SW 1271 (cell line): ENCODE results near the gene UBE2H.
"Not testable (repeated sequence)": the region's sequence is repeated elsewhere in the genome, so short reads cannot be mapped to it uniquely, and the experiment has no call there.

ENCODE experiments used
- DNase-seq, 2 experiments: peaks; one replicate each; lab custom pipeline; 2025; lab: John Stamatoyannopoulos, UW

UBE2H gene

DNA sequence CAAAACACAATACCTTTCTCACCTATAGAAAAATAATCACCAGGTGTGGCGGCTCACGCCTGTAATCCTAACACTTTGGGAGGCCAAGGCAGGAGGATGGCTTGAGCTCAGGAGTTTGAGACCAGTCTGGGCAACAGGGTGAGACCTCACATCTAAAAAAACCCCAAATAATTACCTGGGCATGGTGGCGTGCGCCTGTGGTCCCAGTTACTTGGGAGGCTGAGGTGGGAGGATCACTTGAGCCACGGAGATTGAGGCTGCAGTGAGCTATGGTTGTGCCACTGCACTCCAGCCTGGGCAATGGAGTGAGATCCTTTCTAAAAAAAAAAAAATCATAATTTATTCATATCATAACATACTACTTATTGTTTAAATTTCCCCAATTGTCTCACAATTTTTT is 129.6 kb downstream of the UBE2H start:
- not testable (repeated sequence) for DNase-seq

DNA sequence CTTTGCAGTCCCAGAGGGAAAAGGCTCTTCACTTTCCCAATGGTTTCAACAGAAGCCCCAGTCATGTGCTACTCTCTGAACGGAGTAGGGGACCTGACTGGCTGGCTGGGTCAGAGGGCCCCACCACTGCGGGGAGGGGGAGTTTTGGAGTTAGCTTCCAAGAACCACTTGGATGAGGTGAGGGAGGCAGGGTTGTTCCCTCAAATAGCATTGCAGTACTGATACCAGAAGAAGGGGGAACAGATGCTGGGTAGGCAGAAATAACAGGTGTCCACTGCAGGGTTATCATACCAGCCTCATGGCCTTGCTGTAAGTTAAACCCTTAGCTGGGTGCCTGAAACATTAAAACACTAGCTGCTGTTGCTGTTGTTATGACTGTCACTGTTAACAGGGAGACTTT is 131.3 kb downstream of the UBE2H start:
- no peak for DNase-seq

DNA sequence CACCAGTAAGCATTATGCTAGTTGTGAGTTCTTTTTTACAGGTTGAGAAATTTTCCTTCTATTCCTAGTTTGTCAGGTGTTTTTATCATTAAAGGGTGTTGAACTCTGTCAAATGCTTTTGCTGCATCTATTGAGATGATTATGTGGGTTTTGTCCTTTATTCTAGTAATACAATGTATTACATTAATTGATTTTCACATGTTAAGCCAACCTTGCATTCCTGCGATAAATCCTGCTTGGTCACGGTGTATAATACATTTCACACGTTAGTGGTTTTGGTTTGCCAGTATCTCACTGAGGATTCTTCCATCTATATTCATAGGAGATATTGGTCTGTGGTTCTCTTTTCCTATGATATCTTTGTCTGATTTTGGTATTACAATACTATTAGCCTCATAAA is 136.0 kb downstream of the UBE2H start:
- DNase-seq = no peak

DNA sequence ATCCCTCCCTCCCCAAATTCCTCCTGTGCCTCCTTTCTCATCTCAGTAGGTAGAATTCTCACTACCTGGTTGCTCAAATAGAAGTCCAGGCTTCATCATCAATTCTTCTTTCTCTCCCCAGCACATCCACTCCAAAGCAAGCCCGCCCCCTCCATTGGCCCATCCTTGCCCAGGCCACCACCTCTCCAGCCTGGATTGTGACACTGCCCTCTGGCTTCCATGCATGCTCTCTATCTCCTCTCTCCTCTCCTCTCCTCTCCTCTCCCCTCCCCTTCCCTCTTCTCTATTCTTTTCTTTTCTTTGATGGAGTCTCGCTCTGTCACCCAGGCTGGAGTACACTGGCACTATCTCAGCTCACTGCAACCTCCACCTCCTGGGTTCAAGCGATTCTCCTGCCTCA is 144.9 kb downstream of the UBE2H start:
- DNase-seq = peak in 1 of 2 experiments; percentile 36

DNA sequence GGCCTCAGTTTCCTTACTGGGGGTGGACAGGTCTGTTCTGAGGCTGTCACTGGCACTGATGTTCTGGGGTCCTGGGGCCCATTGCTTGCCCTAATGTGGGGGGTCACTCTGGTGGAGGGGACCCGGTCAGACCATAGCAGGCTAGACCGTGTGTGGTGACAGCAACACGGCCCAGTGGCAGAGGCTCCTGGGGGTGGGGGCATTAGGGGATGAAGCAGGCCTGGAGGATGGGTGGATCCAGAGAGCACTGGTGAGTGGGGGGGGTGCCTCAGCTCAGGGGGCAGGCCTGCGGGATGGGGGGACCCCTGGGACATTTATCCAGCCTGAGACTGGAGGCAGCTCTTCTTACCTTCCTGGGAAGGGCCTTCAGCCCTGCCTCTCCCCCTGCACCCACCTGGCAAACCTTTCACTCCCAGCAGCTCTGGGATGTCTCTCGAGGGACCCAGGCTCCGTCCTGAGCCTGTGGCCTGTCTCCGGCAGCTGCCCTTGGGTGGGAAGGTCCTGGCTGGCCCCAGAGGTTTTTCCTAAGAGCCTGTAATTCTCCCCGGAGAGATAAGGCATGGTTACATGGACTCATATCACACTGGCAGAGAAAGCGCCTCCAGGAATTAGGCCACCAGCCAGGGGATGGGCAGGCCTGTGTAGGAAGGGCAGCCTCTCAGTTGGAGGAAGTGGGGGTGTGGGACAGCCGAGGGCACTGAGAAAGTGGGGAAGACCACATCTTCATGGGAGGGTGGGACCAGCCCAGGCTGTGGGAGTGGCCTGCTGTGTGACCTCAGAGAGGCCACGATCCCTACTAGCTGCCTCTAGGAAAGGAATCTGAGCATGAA is 147.7 kb downstream of the UBE2H start:
- DNase-seq = no peak

DNA sequence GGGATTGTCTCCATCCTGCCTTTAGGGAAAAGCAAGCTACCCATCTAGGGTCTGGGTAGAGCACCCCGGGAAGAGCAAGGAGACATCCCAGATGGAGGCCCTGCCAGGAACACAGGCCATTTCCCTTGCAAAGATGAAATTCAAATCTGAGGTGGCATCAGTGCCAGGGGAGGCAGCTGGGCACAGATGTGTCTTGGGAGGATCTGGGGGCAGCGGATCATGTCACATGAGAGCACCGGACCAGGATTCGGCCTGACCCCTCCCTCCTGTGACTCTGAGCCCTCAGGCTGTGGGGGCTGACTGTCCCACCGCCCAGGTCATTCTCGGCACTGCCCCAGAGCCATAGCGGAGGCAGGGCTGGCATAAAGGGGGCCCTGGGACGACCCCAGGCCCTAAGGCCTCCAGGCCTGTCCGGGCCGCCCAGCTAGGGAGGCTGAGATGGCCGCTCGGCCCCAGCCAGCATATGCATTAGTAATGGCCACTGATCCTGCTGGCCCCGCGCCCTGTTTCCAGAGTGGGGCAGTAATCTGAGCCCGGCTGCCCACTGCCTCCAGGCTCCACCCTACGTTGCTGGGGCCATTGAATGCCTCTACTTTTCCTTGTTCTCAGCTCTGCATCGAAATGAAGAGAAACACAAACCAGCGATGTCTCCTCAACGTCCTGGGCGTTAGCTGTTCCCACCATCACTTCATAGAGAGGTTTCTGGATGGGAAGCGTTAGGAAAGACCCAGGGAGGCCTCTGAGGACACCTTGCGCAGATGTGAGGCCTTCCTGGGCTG is 148.5 kb downstream of the UBE2H start:
- no peak for DNase-seq

DNA sequence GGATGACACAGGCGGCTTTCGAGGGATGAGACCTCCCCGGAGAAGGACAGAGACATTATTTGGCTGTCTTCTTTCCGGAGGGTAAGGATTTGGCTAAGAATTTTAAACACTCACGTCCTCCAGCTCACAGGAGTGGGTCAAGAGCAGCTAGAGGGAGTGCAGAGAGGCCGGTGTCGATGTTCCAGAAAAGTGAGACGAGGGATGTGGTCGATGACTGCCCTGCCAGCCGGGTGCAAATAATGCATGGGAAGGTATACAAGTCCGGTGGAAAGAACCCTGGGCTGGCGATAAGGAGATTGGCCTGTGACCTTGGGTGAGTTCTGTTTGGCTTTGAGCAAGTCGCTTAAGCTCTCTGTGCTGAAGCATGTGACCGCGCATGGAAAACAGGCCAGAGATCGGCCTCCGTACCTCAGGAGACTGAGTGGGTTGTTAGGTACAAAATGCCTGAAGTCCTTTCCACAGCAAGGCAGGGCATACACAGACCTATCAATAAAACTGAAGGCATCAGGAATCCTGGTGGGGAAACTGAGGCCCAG is 149.1 kb downstream of the UBE2H start:
- DNase-seq = no peak

DNA sequence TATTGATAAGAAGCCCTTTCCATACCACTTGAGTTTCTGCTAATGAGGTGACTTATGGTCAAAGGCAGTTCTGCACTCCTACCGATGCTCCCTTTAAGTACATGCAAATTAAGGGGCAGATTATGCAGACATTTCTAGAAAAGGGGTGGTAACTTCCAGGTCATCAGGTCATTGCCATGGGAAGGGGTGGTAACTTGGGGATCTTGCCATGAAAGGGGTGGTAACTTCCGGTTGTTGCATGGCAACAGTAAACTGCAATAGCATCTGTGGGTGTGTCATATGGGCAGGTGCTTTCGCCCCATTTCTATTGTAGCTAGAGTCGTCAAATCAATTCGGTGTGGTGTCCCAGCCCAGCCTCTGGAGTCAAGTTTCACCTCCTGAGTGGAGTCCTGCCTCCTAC is 150.9 kb downstream of the UBE2H start:
- no peak for DNase-seq

DNA sequence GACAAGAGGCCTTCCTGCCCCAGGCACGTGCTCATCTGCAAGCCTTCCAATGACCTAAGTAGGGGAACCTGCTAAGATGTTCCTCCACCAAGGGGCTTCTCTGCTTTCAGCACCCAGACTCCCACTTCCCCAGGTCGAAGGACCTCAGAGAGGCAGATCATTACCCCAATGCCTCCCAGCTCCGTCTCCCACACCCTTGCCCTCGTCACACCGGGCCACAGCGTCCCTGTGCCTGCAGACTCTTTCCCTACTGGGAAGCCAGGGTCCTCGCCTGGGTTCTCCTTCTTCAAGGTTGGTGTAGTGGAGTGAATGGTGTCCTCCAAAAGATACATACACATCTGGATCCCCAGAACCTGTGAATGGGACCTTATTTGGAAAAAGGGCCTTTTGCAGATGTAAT is 151.9 kb downstream of the UBE2H start:
- no peak for DNase-seq

DNA sequence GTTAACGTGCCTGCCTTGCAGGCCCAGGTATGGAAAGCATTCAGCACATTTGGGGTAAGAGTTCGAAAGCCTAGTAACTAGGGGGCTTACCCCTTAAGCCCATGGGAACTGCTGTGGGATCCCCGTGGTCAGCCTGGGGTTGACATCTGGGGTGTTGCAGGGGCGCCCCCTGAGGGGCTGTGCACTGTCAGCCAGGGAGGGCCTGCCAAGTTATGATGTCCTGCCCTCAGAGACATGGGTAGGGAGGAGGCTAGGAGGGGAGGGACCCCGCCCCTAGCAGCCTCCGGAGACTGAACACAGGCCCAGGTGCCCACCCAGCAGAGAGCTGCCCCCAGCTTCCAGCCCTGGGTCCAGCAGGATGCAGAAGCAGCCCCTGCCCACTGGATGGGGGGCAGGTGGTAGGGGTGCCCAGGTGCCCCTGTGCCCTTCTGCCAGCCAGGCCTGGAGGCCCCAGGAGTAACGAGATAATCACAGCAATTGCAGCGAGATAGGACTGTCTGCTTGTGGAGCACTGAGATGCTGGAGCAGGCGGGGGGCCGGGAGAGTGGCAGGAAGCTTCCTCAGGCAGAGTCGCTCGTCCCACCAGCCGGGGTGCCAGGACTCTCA is 153.3 kb downstream of the UBE2H start:
- DNase-seq = no peak

DNA sequence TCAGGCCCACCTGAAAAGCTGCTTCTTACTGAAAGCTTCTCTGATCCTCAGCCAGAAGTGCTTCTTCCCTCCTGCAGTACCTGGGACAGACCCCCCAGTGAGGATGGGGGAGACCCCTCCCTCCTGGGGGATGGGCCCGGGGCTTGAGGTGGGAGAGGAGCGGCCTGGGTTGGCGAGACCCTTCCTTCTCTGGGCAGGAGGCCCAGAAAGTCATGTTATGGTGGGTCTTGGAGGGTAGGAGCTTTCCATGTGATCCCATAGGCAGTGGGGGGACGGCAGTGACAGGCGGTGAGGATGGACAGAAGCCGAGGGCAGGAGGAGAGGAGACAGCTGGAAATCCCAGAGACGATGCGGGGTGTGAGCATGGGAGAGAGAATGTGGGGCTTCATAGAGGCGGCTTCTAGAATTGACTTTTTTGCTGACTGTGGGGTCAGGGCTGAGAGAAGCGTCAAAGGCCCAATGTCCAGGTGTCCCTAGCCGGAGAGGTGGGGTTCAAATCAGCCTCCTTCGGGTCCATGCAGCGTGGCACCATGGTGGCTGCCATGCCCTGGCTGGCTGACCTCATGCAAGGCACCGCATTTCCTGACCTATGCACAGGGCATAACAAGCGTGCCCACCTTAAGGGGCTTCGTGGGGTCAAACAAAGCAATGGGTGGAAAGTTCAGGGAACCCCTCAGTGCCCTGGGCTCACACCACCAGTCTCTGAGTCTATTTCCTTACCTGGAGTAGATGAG is 154.0 kb downstream of the UBE2H start:
- no peak for DNase-seq

DNA sequence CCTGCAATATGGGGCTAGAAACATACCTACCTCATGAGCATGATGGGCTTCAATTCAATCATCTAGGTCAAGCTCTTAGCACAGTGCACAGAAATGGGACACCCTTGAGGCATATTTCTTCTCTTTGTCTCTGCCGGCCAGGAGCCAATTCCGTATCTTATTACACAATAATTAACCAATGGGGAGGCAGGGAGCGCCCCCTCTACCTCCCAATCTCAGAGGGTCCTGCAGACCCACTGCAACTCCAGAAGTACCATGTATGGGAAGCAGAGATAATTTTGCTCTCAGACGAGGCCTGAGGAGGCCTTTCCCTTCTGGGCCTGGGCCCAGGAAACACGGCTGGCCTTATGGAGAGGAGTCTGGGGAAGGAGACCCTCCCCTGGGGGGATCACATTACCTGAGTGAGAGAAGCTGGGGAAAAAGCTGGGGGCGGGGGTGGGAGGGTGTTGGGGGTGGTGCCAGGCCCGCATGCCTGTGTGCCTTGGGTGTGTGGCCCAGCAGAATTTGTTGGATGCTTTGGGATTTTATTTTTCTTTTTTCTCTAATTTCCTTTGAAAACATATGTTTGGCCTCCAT is 155.5 kb downstream of the UBE2H start:
- no peak for DNase-seq

DNA sequence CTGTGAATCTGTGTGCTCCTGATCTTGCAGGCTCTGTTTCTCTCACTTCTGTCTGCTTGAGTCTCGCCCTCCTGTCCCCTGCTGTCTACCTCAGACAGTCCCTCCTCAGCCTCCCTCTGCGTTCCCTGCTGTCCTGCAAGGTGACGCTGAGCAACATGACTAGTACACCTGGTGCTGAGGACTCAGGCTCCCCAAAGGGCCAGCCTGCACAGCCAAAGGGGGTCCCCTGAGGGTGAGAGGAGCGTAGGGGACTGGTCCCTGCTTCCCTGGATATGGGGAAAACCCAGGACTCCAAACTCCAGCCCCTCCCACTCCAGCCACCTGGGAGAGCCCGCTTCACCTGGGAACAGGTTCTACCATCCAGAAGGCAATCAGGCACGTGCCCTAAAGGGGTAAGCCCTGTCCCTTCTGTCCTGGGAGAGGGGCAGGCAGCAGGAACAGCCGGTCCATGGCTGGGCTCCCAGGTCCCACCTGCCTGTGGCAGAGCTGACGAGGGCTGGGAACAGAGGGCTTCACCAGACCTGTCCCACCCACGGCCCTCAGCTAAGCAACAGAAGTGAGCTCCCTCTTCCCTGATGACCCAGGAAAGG is 156.5 kb downstream of the UBE2H start:
- DNase-seq = no peak

DNA sequence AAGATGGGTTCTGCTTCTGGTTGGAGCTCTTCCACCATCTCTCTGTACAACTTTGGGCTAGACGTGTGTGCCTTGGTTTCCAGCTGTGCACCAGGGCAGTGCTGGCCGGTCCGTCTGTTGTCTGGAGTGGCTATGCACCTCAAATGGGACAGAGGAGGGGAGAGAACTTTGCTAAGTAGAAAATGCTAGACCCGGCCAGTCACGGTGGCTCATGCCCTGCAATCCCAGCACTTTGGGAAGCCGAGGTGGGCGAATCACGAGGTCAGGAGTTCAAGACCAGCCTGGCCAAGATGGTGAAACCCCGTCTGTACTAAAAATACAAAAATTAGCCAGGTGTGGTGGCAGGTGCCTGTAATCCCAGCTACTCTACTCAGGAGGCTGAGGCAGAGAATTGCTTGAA is 158.3 kb downstream of the UBE2H start:
- not testable (repeated sequence) for DNase-seq

DNA sequence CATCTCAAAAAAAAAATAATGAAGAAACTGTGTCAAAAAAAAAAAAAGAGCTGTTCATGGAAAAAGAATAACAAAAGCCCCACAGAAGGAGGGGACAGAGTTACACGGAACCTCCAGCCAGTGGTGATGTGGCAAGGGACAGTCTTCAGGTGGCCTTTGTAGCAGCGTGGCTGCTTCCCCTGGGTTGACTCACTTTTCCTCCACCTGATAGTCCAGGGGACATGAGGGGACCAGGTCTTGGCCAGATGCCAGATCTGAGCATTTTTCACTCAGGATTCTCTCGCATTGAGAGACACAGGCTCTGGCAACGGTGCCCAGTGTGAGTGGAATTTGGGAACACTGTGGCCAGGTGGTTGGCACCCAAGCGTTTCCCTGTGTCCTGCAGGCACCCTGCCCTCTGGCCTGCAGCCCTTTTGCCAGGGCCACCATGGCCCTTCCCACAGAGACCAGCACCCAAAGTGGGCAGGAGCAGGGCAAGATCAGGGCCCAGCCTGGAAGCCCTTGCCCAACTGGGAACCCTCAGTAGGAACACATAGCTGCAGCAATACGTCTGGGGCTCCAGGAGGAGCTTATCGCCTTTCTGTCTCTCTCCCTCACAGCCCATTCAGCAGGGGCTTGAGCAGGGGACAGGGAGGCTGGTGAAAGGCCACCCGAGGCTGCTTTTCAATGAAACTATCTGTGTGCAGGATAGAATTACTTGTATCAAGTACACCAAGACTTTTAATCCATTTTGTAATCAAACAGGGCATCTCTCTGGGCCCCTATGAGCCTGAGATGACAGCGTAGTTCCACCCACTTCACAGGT is 159.1 kb downstream of the UBE2H start:
- DNase-seq = no peak

DNA sequence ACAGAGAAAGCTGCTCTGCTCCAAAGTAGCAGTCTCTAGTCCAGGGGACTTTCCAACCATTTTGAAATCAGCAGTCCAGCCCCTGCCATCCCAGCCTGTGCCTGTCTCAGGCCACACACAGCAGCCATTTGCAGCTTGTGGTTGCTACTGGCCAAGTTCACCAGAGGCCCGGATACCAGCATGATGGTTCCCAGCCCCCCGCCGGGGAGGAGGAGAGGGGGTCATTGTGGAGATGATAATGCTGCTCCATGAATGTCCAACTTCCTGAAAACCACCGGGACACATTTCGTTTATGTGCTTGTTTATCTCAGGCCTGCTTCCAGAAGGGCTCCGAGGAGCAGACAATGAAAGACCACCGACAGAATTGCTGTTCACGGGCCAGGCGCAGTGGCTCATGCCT is 160.0 kb downstream of the UBE2H start:
- DNase-seq = no peak

DNA sequence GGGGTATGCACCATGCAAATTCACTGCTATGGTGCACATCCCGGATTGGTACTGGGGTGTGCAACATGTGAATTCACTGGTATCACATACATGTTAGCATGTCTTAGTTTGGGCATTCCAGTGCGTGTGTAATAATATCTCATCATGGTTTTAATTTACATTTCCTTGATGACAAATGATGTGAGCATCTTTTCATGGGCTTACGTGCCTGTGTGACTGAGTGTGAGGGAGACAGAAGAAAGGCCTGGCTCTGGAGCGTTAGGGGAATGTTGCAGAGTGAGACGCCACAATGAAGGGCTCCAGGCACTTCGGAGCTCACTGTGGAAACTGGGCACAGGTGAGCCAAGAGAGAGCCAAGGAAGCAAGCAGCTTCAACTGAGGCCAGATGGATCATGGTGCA is 162.6 kb downstream of the UBE2H start:
- DNase-seq = no peak

DNA sequence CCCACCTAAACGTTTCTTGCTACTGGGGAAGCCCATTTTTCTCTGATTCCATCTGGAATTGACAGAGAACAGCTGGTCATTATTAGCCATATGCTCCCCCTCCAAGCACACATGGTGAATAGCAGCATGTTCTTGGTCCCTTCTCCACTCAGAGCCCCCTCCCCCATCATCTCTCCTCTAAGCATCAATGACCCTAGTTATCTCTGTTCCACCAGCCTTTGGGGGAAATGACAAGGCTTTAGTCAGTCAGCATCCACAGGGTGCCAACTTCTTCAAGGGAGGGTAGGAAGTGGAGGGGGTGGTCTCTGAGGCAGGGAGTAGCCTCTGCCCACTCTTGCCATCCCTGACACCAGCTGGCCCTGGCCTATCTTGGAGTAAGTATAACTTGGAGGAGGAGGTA is 163.1 kb downstream of the UBE2H start:
- DNase-seq = no peak

DNA sequence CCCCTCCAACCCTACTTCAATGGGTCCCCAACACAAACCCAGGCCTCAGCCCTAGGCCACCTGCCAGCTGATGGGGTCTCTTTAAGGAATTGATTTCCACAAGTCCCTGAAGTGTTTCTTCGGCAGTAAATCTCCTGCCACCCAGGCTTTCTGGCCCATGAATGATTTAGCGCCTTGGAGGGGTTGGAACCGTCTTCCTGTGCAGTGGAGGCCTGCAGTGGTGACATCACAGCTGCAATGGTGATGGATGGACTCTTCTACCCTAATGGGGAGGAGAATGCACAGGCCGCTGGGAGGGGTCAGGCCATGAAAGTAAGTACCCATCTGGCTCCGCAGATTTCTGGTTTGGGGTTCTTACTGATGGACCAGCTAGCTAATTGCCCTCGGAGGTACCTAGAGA is 163.8 kb downstream of the UBE2H start:
- no peak for DNase-seq

DNA sequence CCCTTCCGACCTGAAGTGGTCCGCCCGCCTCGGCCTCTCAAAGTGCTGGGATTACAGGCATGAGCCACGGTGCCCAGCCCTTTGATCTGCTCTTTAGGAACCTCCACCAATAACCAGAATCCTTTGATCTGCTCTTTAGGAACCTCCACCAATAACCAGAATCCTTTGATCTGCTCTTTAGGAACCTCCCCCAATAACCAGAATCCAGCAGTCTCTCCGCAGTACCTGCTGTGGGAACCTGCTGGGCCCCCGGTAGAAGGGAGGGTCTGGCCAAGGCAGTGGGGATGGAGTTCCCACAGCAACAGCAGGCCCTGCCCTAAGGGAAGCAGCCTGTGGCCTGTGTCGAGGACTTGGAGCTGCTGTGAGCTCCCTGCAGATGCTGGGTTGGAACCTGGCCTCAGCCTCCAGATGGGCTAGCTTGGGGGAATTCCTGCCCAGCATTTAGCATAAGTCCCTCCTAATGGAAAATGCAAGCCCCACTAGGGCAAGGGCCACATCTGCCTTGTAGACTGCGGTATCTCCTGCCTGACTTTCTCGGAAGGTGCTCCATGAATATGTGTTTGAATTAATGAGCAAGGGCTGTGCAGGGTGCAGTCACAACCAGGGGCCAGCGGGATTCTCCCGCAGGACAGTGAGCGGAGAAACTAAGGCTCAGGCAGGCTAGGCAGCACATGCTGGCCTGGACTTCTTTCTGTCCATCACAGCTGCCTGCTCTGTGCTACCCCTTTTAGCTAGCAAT is 165.8 kb downstream of the UBE2H start:
- no peak for DNase-seq
